IMR-90 (cell line): ENCODE data around the gene PAXX. TPM values are rescaled to one million over a fixed set of nuclear protein-coding genes. Genes with fewer than 3 reads are reported as not detected.

Experiments used
- ATAC-seq: fragments of 200-7000 bp; cut with Tn5 transposase; 2 replicates; pipeline ENCODE4 v1.9.1; 2020; ENCODE audit warnings: low read depth, mild to moderate bottlenecking, moderate library complexity
- BruUV-seq: library from RNA; stranded (reverse); fragments of 400-500 nt; replicated peaks from 2 replicates; lab custom pipeline; 2021; lab: Mats Ljungman, UMichigan
- CTCF ChIA-PET: fragments of 300-600 bp; formaldehyde crosslinking; extraction: SDS; loops from one replicate; lab custom pipeline; 2021; ENCODE audit warnings: antibody characterized with exemption; lab: Yijun Ruan, JAX
- POLR2A ChIA-PET: fragments of 300-600 bp; sonication (Branson Sonifier 250); formaldehyde crosslinking; loops from one replicate; lab custom pipeline; 2022; ENCODE audit warnings: antibody characterized with exemption; ENCODE audit not compliant: unreplicated experiment; lab: Charles Lee
- DNase-seq: peaks from one replicate; pipeline ENCODE4 v3.0.0; 2013
- H2AFZ ChIP-seq: replicated peaks from 2 replicates; pipeline ENCODE3; 2013; ENCODE audit warnings: low read length, mild to moderate bottlenecking; ENCODE audit not compliant: poor library complexity
- H2AK5ac ChIP-seq: 2 replicates; pipeline ENCODE4 v1.6.1; 2013; ENCODE audit warnings: low read depth, low read length, inconsistent platforms
- H2AK9ac ChIP-seq: replicated peaks from 2 replicates; pipeline ENCODE3; 2013; ENCODE audit warnings: mild to moderate bottlenecking, low read depth, low read length, moderate library complexity; ENCODE audit not compliant: poor library complexity
- H2BK120ac ChIP-seq: 2 replicates; pipeline ENCODE4 v1.6.1; 2013; ENCODE audit warnings: low read depth, low read length, inconsistent platforms
- H2BK15ac ChIP-seq: 3 replicates; pipeline ENCODE4 v1.6.1; 2013; ENCODE audit warnings: low read depth, low read length, inconsistent platforms
- H2BK20ac ChIP-seq: 2 replicates; pipeline ENCODE4 v1.6.1; 2013; ENCODE audit warnings: low read depth, mild to moderate bottlenecking, inconsistent platforms, low read length, moderate library complexity
- H2BK5ac ChIP-seq: 2 replicates; pipeline ENCODE4 v1.6.1; 2013; ENCODE audit warnings: mild to moderate bottlenecking, low read depth, low read length, inconsistent platforms; ENCODE audit not compliant: poor library complexity, severe bottlenecking
- H3K14ac ChIP-seq: replicated peaks from 2 replicates; pipeline ENCODE4 v1.6.1; 2013; ENCODE audit warnings: low read depth, low read length, inconsistent platforms
- H3K18ac ChIP-seq: 2 replicates; pipeline ENCODE4 v1.6.1; 2013; ENCODE audit warnings: low read depth, low read length, control low read depth
- H3K23ac ChIP-seq: 2 replicates; pipeline ENCODE4 v1.6.1; 2013; ENCODE audit warnings: low read depth, low read length, inconsistent platforms
- H3K27ac ChIP-seq: 2 replicates; pipeline ENCODE4 v1.5.1; 2013; ENCODE audit warnings: mild to moderate bottlenecking, control low read depth, low read length; ENCODE audit not compliant: insufficient read depth
- H3K27me3 ChIP-seq: 2 replicates; pipeline ENCODE4 v1.6.1; 2013; ENCODE audit warnings: low read length; ENCODE audit not compliant: control insufficient read depth, insufficient read depth
- H3K36me3 ChIP-seq: 2 replicates; pipeline ENCODE4 v1.6.1; 2013; ENCODE audit warnings: low read length, mixed read lengths; ENCODE audit not compliant: control insufficient read depth, insufficient read depth
- H3K4ac ChIP-seq: 2 replicates; pipeline ENCODE4 v1.6.1; 2013; ENCODE audit warnings: low read depth, low read length, inconsistent platforms
- H3K4me1 ChIP-seq: 2 replicates; pipeline ENCODE4 v1.6.1; 2013; ENCODE audit warnings: low read length, mixed read lengths; ENCODE audit not compliant: control insufficient read depth, insufficient read depth
- H3K4me2 ChIP-seq: 2 replicates; pipeline ENCODE4 v1.6.1; 2013; ENCODE audit warnings: low read depth, mild to moderate bottlenecking, control low read depth, low read length, moderate library complexity
- H3K4me3 ChIP-seq: 2 replicates; pipeline ENCODE4 v1.5.1; 2013; ENCODE audit warnings: low read depth, mild to moderate bottlenecking, control low read depth, low read length, moderate library complexity; ENCODE audit not compliant: insufficient read depth
- H3K56ac ChIP-seq: 2 replicates; pipeline ENCODE4 v1.6.1; 2013; ENCODE audit warnings: low read length, inconsistent platforms; ENCODE audit not compliant: insufficient read depth; ENCODE audit errors: extremely low read depth
- H3K79me1 ChIP-seq, 2 experiments: 2 replicates each; pipeline ENCODE4 v1.6.1; 2013; ENCODE audit warnings: low read length in 2 of 2, inconsistent platforms in 1 of 2, low read depth in 1 of 2
- H3K9ac ChIP-seq: 2 replicates; pipeline ENCODE4 v1.6.1; 2013; ENCODE audit warnings: low read depth, low read length, control low read depth
- H3K9me1 ChIP-seq: 2 replicates; pipeline ENCODE4 v1.6.1; 2013; ENCODE audit warnings: low read length, inconsistent platforms; ENCODE audit not compliant: insufficient read depth
- H3K9me3 ChIP-seq: 2 replicates; pipeline ENCODE4 v1.6.1; 2013; ENCODE audit warnings: low read length; ENCODE audit not compliant: control insufficient read depth, insufficient read depth
- H4K20me1 ChIP-seq: 2 replicates; pipeline ENCODE4 v1.6.1; 2013; ENCODE audit warnings: low read length, inconsistent platforms; ENCODE audit not compliant: insufficient read depth
- H4K5ac ChIP-seq: 2 replicates; pipeline ENCODE4 v1.6.1; 2013; ENCODE audit warnings: mild to moderate bottlenecking, low read depth, low read length, control low read depth
- H4K8ac ChIP-seq, 2 experiments: 2 replicates each; pipeline ENCODE4 v1.6.1; 2013; ENCODE audit warnings: low read depth in 2 of 2, low read length in 2 of 2, control low read depth in 1 of 2, inconsistent platforms in 1 of 2
- H4K91ac ChIP-seq: 2 replicates; pipeline ENCODE4 v1.6.1; 2013; ENCODE audit warnings: low read depth, low read length, inconsistent platforms; ENCODE audit not compliant: insufficient read depth
- BHLHE40 ChIP-seq: fragments of 150-350 bp; IDR thresholded peaks from 2 replicates; pipeline ENCODE4 v1.6.1; 2016; ENCODE audit warnings: mild to moderate bottlenecking, low read depth, low read length
- CHD1 ChIP-seq: IDR thresholded peaks from 2 replicates; pipeline ENCODE4 v1.6.1; 2012; ENCODE audit warnings: low read depth, low read length, improper control_type of control experiment
- FOS ChIP-seq: fragments of 150-350 bp; IDR thresholded peaks from 2 replicates; pipeline ENCODE4 v1.6.1; 2016; ENCODE audit warnings: low read depth, low read length
- MAFK ChIP-seq: IDR thresholded peaks from 2 replicates; pipeline ENCODE4 v1.6.1; 2012; ENCODE audit warnings: low read depth, low read length, improper control_type of control experiment
- MAZ ChIP-seq: IDR thresholded peaks from 2 replicates; pipeline ENCODE4 v1.6.1; 2012; ENCODE audit warnings: low read depth, mild to moderate bottlenecking, low read length, improper control_type of control experiment, moderate library complexity, borderline replicate concordance
- MXI1 ChIP-seq: IDR thresholded peaks from 2 replicates; pipeline ENCODE4 v1.6.1; 2012; ENCODE audit warnings: low read depth, mild to moderate bottlenecking, low read length, moderate library complexity, borderline replicate concordance
- NFE2L2 ChIP-seq: fragments of 150-350 bp; IDR thresholded peaks from 2 replicates; pipeline ENCODE4 v1.6.1; 2016; ENCODE audit warnings: low read depth, mild to moderate bottlenecking, low read length
- POLR2A ChIP-seq: IDR thresholded peaks from 2 replicates; pipeline ENCODE4 v1.6.1; 2012; ENCODE audit warnings: mild to moderate bottlenecking, low read depth, low read length
- RAD21 ChIP-seq: IDR thresholded peaks from 2 replicates; pipeline ENCODE4 v1.6.1; 2012; ENCODE audit warnings: low read length, improper control_type of control experiment
- RCOR1 ChIP-seq: IDR thresholded peaks from 2 replicates; pipeline ENCODE4 v1.6.1; 2012; ENCODE audit warnings: mild to moderate bottlenecking, low read length, improper control_type of control experiment; ENCODE audit not compliant: insufficient replicate concordance
- RFX5 ChIP-seq: IDR thresholded peaks from 2 replicates; pipeline ENCODE4 v1.8.0; 2012; ENCODE audit warnings: low read depth, mild to moderate bottlenecking, low read length, moderate library complexity
- SMC3 ChIP-seq: fragments of 150-350 bp; IDR thresholded peaks from 2 replicates; pipeline ENCODE4 v1.6.1; 2016; ENCODE audit warnings: low read depth, mild to moderate bottlenecking, antibody characterized with exemption, low read length, moderate library complexity
- WGBS, 2 experiments: methylation state at CpG; one replicate each; pipeline versions ENCODE4 v1.1.5 to v1.1.7; 2013; ENCODE audit warnings: missing lambda C conversion rate in 2 of 2; ENCODE audit not compliant: insufficient read length in 1 of 2; ENCODE audit errors: extremely low coverage in 2 of 2; 5-methylcytosine and 5-hydroxymethylcytosine counted together
- dilution Hi-C: fragments of 300-500 bp; cut with HindIII; formaldehyde crosslinking; loops from one replicate; pipeline ENCODE4 v1.14.3; 2018; ENCODE audit warnings: low sequenced_read_pairs; ENCODE audit not compliant: unreplicated experiment
- in situ Hi-C: fragments of 300-500 bp; cut with MboI; formaldehyde crosslinking; loops from 3 replicates; pipeline ENCODE4 v1.14.3; 2019; ENCODE audit warnings: low sequenced_read_pairs, inconsistent platforms, mixed read lengths
- intact Hi-C: fragments of 100-400 bp; cut with micrococcal nuclease; formaldehyde crosslinking; loops from 2 replicates; pipeline ENCODE4 v1.10.0; 2022
- polyA plus RNA-seq, 3 experiments: library from polyadenylated mRNA; depleted of rRNA; stranded (reverse); fragments of >200 nt; gene quantifications; 2 replicates each; pipeline ENCODE4 v1.2.3, GENCODE V29; 2012; ENCODE audit warnings: low replicate concordance in 1 of 3
- total RNA-seq: library from RNA; depleted of rRNA; stranded (reverse); fragments of >200 nt; gene quantifications from 2 replicates; pipeline ENCODE4 v1.2.3, GENCODE V29; 2012
- TF ChIP-seq, protein P1 (sequence below): fragments of 150-350 bp; IDR thresholded peaks from 2 replicates; pipeline ENCODE4 v1.6.1; 2016; ENCODE audit warnings: low read depth, mild to moderate bottlenecking, low read length, moderate library complexity, borderline replicate concordance
- TF ChIP-seq, protein P2 (sequence below): fragments of 150-350 bp; IDR thresholded peaks from 2 replicates; pipeline ENCODE4 v1.6.1; 2017; ENCODE audit warnings: mild to moderate bottlenecking, antibody characterized with exemption, low read length, low read depth
- TF ChIP-seq, protein P3 (sequence below): conservative IDR thresholded peaks from 2 replicates; pipeline ENCODE4 v1.5.1; 2012; ENCODE audit warnings: mild to moderate bottlenecking, low read depth, low read length, improper control_type of control experiment

Gene PAXX
- total and polyA plus RNA-seq, 2 of the 4 experiments (the other 2 are of a cell fraction), result 5.7 to 24.6 TPM

DNA sequence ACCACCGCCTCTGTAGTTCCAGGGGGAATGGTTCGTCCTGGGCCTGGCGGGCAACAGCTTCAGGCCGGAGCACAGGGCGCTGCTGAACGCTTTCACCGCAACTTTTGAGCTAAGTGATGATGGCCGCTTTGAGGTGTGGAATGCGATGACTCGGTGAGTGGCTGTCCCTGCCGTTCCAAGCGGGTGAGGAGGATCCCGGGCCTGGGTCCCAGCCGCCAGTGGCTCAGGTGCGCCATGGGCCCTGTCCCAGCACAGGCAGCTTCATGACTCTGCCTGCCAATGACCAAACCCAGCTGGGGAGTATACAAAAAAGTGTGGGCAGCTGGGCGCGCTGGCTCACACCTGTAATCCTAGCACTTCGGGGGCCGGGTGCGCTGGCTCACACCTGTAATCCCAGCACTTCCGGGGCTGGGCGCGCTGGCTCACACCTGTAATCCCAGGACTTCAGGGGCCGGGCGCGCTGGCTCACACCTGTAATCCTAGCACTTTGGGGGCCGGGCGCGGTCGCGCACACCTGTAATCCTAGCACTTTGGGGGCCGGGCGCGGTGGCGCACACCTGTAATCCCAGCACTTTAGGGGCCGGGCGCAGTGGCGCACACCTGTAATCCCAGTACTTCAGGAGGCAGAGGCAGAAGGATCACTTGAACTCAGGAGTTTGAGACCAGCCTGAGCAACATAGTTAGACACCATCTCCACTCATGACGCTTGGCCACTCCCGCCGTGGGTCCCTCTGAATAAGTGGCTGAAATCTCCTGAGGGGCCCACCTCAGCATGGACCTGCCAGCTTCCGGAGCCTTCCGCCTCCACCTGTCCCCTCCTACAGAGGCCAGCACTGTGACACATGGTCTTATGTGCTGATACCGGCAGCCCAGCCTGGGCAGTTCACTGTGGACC, 39.1 kb upstream of the PAXX start:
- Histone ChIP-seq H3K56ac (no peak overlapping the region), H2BK5ac (no peak overlapping the region), H3K23ac (no peak overlapping the region), H2BK20ac (no peak overlapping the region), H2AFZ (no peak overlapping the region), H4K8ac (no peak overlapping the region), H3K4ac (no peak overlapping the region), H3K4me1 (no peaks in the 10 kb centered on the region; the same call in 1 of the 2 replicates), H3K9ac (no peak overlapping the region), H3K36me3 (no peaks in the 10 kb centered on the region), H3K4me2 (no peak overlapping the region), H4K20me1 (no peaks in the 10 kb centered on the region), H3K18ac (no peak overlapping the region), H3K9me3 (peaks cover 3% of the 10 kb centered on the region), H3K14ac (no peak overlapping the region), H3K27ac (no peak overlapping the region), H2BK15ac (no peak overlapping the region), H3K27me3 (peaks cover 18% of the 10 kb centered on the region; the same call in 1 of the 2 replicates), H3K79me1 (no peaks in the 10 kb centered on the region), H2AK9ac (no peak overlapping the region), H3K9me1 (no peaks in the 10 kb centered on the region), H4K5ac (no peak overlapping the region), H3K4me3 (no peak overlapping the region), H4K91ac (no peak overlapping the region), H2BK120ac (no peak overlapping the region), H2AK5ac (no peak overlapping the region)
- dilution Hi-C loops (no loop called here), in situ Hi-C loops (no loop called here), intact Hi-C loops (no loop called here)
- no peak for ATAC-seq
- CTCF ChIA-PET, result no interaction called here
- no TSS peak for BruUV-seq
- no peak for DNase-seq
- WGBS, 2 experiments, result 87% methylated on average over 24 of the region's 44 CpGs; no CpG with 5 or more reads in 1 of the 2 experiments
- POLR2A ChIA-PET, result no interaction called here
- TF ChIP-seq RAD21 (no peak), MXI1 (no peak), FOS (no peak), CHD1 (no peak), MAFK (no peak), RFX5 (no peak), BHLHE40 (no peak), POLR2A (no peak), SMC3 (no peak), MAZ (no peak), RCOR1 (no peak), NFE2L2 (no peak)
- TF ChIP-seq, protein P1, sequence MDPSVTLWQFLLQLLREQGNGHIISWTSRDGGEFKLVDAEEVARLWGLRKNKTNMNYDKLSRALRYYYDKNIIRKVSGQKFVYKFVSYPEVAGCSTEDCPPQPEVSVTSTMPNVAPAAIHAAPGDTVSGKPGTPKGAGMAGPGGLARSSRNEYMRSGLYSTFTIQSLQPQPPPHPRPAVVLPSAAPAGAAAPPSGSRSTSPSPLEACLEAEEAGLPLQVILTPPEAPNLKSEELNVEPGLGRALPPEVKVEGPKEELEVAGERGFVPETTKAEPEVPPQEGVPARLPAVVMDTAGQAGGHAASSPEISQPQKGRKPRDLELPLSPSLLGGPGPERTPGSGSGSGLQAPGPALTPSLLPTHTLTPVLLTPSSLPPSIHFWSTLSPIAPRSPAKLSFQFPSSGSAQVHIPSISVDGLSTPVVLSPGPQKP, result no peak
- TF ChIP-seq, protein P2, sequence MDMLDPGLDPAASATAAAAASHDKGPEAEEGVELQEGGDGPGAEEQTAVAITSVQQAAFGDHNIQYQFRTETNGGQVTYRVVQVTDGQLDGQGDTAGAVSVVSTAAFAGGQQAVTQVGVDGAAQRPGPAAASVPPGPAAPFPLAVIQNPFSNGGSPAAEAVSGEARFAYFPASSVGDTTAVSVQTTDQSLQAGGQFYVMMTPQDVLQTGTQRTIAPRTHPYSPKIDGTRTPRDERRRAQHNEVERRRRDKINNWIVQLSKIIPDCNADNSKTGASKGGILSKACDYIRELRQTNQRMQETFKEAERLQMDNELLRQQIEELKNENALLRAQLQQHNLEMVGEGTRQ, result no peak
- TF ChIP-seq, protein P3, sequence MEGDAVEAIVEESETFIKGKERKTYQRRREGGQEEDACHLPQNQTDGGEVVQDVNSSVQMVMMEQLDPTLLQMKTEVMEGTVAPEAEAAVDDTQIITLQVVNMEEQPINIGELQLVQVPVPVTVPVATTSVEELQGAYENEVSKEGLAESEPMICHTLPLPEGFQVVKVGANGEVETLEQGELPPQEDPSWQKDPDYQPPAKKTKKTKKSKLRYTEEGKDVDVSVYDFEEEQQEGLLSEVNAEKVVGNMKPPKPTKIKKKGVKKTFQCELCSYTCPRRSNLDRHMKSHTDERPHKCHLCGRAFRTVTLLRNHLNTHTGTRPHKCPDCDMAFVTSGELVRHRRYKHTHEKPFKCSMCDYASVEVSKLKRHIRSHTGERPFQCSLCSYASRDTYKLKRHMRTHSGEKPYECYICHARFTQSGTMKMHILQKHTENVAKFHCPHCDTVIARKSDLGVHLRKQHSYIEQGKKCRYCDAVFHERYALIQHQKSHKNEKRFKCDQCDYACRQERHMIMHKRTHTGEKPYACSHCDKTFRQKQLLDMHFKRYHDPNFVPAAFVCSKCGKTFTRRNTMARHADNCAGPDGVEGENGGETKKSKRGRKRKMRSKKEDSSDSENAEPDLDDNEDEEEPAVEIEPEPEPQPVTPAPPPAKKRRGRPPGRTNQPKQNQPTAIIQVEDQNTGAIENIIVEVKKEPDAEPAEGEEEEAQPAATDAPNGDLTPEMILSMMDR, result no peak
